Body of pancreas (tissue), 4 donors: Measurements from ENCODE around the gene POGZ.

Experiments used
- CTCF ChIP-seq, 7 experiments: fragments of 450-650 bp in 4 of 7; fragments of 200-600 bp in 3 of 7; sonication (generic) in 3 of 7; IDR thresholded peaks; one replicate each; pipeline ENCODE4 v1.5.1; 2016 to 2019; ENCODE audit warnings: antibody characterized with exemption in 7 of 7
- POLR2A ChIP-seq, 3 donors: fragments of 450-650 bp; IDR thresholded peaks; one replicate each; pipeline ENCODE4 v1.6.1; 2016; ENCODE audit warnings: antibody characterized with exemption in 3 of 3, mild to moderate bottlenecking in 2 of 3

GRCh38 chr1:151495316-151495715, 36.0 kb upstream of the POGZ start:
- TF ChIP-seq CTCF (IDR thresholded peaks at IDR 0.05) (no peak), POLR2A (IDR thresholded peaks at IDR 0.05) (no peak)
